ENCODE results near the gene PLA2G2D. TPM values are rescaled to one million over a fixed set of nuclear protein-coding genes. Genes with fewer than 3 reads are reported as not detected.

PLA2G2D gene
- total and polyA plus RNA-seq, 7 experiments from 2014 or later: not detected

- DNase-seq: no peak
- no peaks in the 10 kb centered on the region for H3K4me1 ChIP-seq (ENCODE audit: control insufficient read depth in 2 of 2, insufficient read depth in 2 of 2, low read length in 2 of 2)
- H3K4me3 ChIP-seq (ENCODE audit: low read length): no peak overlapping the region
- H3K4me3 Mint-ChIP-seq: no peak overlapping the region
- H3K4me1 Mint-ChIP-seq: peaks cover 0 to 21% (median 12%) of the 10 kb centered on the region in 7 donors
- no peaks in the 10 kb centered on the region for H3K27me3 ChIP-seq (ENCODE audit: control insufficient read depth in 2 of 2, insufficient read depth in 2 of 2, low read length in 2 of 2)
- ChIA-PET POLR2A (no interaction called here), CTCF (no interaction called here)
- H3K27ac ChIP-seq (ENCODE audit: low read depth, low read length): no peak overlapping the region
- peaks cover 0 to 4% (median 0%) of the 10 kb centered on the region in 5 donors for H3K36me3 Mint-ChIP-seq
- no peak overlapping the region for H3K27ac Mint-ChIP-seq
- no peaks in the 10 kb centered on the region for H3K9me3 ChIP-seq (ENCODE audit: control insufficient read depth in 2 of 3, low read length in 3 of 3)
- intact Hi-C loops (cut with micrococcal nuclease): no loop called here
- no peak for ATAC-seq
- H3K36me3 ChIP-seq (ENCODE audit: control insufficient read depth in 2 of 3, insufficient read depth in 3 of 3, low read length in 3 of 3): no peaks in the 10 kb centered on the region
- H3K9me3 Mint-ChIP-seq: peaks cover 0 to 1% (median 0%) of the 10 kb centered on the region in 11 donors
- peaks cover 19 to 42% (median 30%) of the 10 kb centered on the region in 5 donors for H3K27me3 Mint-ChIP-seq
Observed at GRCh38 chr1:20076710-20077461, 42.5 kb downstream of the PLA2G2D start.

DNA sequence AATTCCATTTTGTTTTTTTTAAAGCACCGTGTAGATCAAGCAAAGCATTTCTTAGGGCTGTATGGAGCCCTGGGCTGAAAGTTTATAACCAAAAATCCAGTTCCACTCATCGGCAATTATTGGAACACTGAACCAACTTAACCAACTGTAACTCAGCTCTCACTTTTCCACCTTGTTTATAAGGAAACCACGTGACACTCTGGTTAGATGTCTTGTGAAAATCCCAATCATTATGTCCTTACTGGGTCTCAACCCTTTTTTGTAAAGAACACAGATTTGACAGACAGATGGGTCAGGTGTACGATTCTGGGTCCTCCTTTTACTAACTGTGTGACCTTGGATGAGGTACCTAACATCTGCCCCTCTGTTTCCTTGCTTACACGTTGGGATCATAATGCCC is 43.1 kb downstream of the PLA2G2D start:
- intact Hi-C loops (cut with micrococcal nuclease): no loop called here

DNA sequence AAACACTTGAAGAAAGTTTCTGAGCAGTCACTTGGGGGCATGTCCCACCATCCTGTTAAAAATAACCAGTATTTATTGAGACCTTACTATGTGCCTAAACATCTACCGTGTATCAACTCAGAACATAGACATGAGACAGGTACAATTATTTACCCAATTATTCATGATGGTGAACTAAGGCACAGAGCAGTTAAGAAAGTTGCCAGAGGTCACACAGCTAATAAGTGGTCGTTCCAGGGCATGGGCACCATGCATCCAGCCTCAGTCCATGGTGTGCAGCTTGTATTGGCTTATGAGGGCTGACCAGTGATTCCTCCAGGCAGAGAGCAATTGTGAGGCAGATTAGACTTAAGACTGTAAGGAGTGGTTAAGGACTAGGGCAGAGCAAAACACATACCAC is 44.0 kb downstream of the PLA2G2D start:
- DNase-seq (no peak), ATAC-seq (no peak)
- Histone ChIP-seq H3K36me3 (ENCODE audit: control insufficient read depth in 2 of 3, insufficient read depth in 3 of 3, low read length in 3 of 3) (no peaks in the 10 kb centered on the region), H3K4me3 (ENCODE audit: low read length) (no peak overlapping the region), H3K9me3 (ENCODE audit: control insufficient read depth in 2 of 3, low read length in 3 of 3) (no peaks in the 10 kb centered on the region), H3K27ac (ENCODE audit: low read depth, low read length) (no peak overlapping the region), H3K27me3 (ENCODE audit: control insufficient read depth in 2 of 2, insufficient read depth in 2 of 2, low read length in 2 of 2) (no peaks in the 10 kb centered on the region), H3K4me1 (ENCODE audit: control insufficient read depth in 2 of 2, insufficient read depth in 2 of 2, low read length in 2 of 2) (no peaks in the 10 kb centered on the region)
- H3K36me3 Mint-ChIP-seq: peaks cover 0 to 4% (median 0%) of the 10 kb centered on the region in 5 donors
- ChIA-PET POLR2A (interaction anchor here (1.3 kb wide), 1 partner anchor 13 kb away, joined by 3 read pairs; no protein-coding TSS in a partner anchor), CTCF (no interaction called here)
- peaks cover 0 to 1% (median 0%) of the 10 kb centered on the region in 11 donors for H3K9me3 Mint-ChIP-seq
- H3K27me3 Mint-ChIP-seq: peaks cover 15 to 30% (median 23%) of the 10 kb centered on the region in 5 donors
- intact Hi-C loops (cut with micrococcal nuclease): no loop called here
- no peak overlapping the region for H3K4me3 Mint-ChIP-seq
- peaks cover 0 to 12% (median 9%) of the 10 kb centered on the region in 7 donors for H3K4me1 Mint-ChIP-seq
- peak overlapping the region in 1 of 9 donors; percentile 44 for H3K27ac Mint-ChIP-seq

More for the DNA sequence above, 43.1 kb downstream of the PLA2G2D start:
- DNase-seq (no peak), ATAC-seq (no peak)
- peaks cover 0 to 4% (median 0%) of the 10 kb centered on the region in 5 donors for H3K36me3 Mint-ChIP-seq
- no peak overlapping the region for H3K4me3 Mint-ChIP-seq
- H3K36me3 ChIP-seq (ENCODE audit: control insufficient read depth in 2 of 3, insufficient read depth in 3 of 3, low read length in 3 of 3): no peaks in the 10 kb centered on the region
- H3K27me3 ChIP-seq (ENCODE audit: control insufficient read depth in 2 of 2, insufficient read depth in 2 of 2, low read length in 2 of 2): no peaks in the 10 kb centered on the region
- H3K9me3 Mint-ChIP-seq: peaks cover 0 to 1% (median 0%) of the 10 kb centered on the region in 11 donors
- no peak overlapping the region for H3K27ac Mint-ChIP-seq
- no peaks in the 10 kb centered on the region for H3K4me1 ChIP-seq (ENCODE audit: control insufficient read depth in 2 of 2, insufficient read depth in 2 of 2, low read length in 2 of 2)
- peaks cover 0 to 19% (median 12%) of the 10 kb centered on the region in 7 donors for H3K4me1 Mint-ChIP-seq
- no peak overlapping the region for H3K4me3 ChIP-seq (ENCODE audit: low read length)
- ChIA-PET POLR2A (no interaction called here), CTCF (no interaction called here)
- H3K27ac ChIP-seq (ENCODE audit: low read depth, low read length): no peak overlapping the region
- peaks cover 19 to 38% (median 28%) of the 10 kb centered on the region in 5 donors for H3K27me3 Mint-ChIP-seq
- H3K9me3 ChIP-seq (ENCODE audit: control insufficient read depth in 2 of 3, low read length in 3 of 3): no peaks in the 10 kb centered on the region

GRCh38 chr1:20074725-20075171 is 44.6 kb downstream of the PLA2G2D start:
- ATAC-seq: no peak
- no peak overlapping the region for H3K4me3 ChIP-seq (ENCODE audit: low read length)
- H3K9me3 ChIP-seq (ENCODE audit: control insufficient read depth in 2 of 3, low read length in 3 of 3): no peaks in the 10 kb centered on the region
- H3K36me3 ChIP-seq (ENCODE audit: control insufficient read depth in 2 of 3, insufficient read depth in 3 of 3, low read length in 3 of 3): no peaks in the 10 kb centered on the region
- Mint-ChIP-seq H3K4me1 (peaks cover 0 to 12% (median 9%) of the 10 kb centered on the region in 7 donors), H3K9me3 (peaks cover 0 to 1% (median 0%) of the 10 kb centered on the region in 11 donors), H3K4me3 (no peak overlapping the region), H3K27ac (no peak overlapping the region), H3K36me3 (peaks cover 0 to 4% (median 0%) of the 10 kb centered on the region in 5 donors), H3K27me3 (peaks cover 13 to 29% (median 20%) of the 10 kb centered on the region in 5 donors)
- H3K27me3 ChIP-seq (ENCODE audit: control insufficient read depth in 2 of 2, insufficient read depth in 2 of 2, low read length in 2 of 2): no peaks in the 10 kb centered on the region
- POLR2A ChIA-PET: interaction anchor here (1.3 kb wide), 1 partner anchor 12 kb away, joined by 3 read pairs; no protein-coding TSS in a partner anchor
- H3K4me1 ChIP-seq (ENCODE audit: control insufficient read depth in 2 of 2, insufficient read depth in 2 of 2, low read length in 2 of 2): no peaks in the 10 kb centered on the region
- H3K27ac ChIP-seq (ENCODE audit: low read depth, low read length): no peak overlapping the region
- no peak for DNase-seq
- intact Hi-C loops (cut with micrococcal nuclease): no loop called here
- CTCF ChIA-PET: no interaction called here

DNA sequence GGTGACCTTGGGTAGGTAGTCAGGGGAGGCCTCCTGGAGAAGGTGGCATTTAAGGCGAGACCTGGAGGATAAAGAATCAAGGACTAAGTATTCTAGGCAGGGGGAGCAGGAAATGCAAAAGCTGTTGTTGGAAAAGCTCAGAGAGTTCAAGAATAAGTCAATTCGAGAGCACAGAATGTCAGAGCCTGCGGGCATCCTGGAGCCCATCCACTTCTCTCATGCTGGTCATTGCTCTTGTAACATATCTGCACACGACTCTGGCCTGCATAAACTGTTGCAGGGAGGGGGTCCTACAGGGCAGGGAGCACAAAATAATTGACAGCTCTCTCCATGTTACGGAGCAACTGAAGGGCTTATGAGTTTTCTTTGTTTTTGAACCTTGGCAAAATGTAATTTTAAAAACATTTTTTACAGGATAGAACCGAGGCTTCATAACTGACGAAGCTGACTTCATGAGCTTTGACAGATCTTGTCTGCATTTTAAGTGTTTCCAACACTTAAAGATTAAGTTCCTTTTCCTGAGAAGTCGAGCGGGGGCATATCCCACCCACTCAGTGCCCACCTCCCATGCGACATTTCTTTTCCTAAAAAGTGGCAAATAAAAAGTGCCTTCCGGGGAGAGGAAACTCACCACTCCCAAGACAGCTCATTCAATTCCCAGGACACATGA is 45.1 kb downstream of the PLA2G2D start:
- Histone ChIP-seq H3K9me3 (ENCODE audit: control insufficient read depth in 2 of 3, low read length in 3 of 3) (no peaks in the 10 kb centered on the region), H3K36me3 (ENCODE audit: control insufficient read depth in 2 of 3, insufficient read depth in 3 of 3, low read length in 3 of 3) (no peaks in the 10 kb centered on the region), H3K4me1 (ENCODE audit: control insufficient read depth in 2 of 2, insufficient read depth in 2 of 2, low read length in 2 of 2) (no peaks in the 10 kb centered on the region), H3K27me3 (ENCODE audit: control insufficient read depth in 2 of 2, insufficient read depth in 2 of 2, low read length in 2 of 2) (no peaks in the 10 kb centered on the region), H3K4me3 (ENCODE audit: low read length) (no peak overlapping the region), H3K27ac (ENCODE audit: low read depth, low read length) (no peak overlapping the region)
- Mint-ChIP-seq H3K27ac (no peak overlapping the region), H3K9me3 (peaks cover 0 to 1% (median 0%) of the 10 kb centered on the region in 11 donors), H3K4me1 (peaks cover 0 to 12% (median 9%) of the 10 kb centered on the region in 7 donors), H3K4me3 (no peak overlapping the region), H3K36me3 (peaks cover 0 to 4% (median 0%) of the 10 kb centered on the region in 5 donors), H3K27me3 (peaks cover 11 to 26% (median 18%) of the 10 kb centered on the region in 5 donors)
- no peak for ATAC-seq
- POLR2A ChIA-PET: interaction anchor here (1.3 kb wide), 1 partner anchor 12 kb away, joined by 3 read pairs; no protein-coding TSS in a partner anchor
- CTCF ChIA-PET: no interaction called here
- intact Hi-C loops (cut with micrococcal nuclease): no loop called here
- no peak for DNase-seq

DNA sequence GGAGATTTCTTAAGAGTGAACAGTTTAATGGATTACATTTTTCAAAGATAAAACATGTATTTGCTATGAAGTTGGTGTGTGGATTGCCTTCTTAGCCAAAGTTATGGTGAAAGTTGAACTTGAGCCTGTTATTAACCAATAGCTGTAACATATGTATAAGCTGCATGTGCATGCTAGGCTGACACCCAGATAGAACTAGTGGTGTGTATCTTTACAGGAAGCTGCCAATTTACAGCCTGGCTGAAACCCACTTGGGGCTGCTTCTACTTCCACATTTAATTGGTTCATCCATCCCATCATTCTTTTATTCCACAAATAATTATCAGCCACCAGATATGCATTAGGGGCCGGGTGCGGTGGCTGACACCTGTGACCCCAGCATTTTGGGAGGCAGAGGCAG is 46.1 kb downstream of the PLA2G2D start:
- ATAC-seq (no peak), DNase-seq (no peak)
- CTCF ChIA-PET: no interaction called here
- H3K27me3 ChIP-seq (ENCODE audit: control insufficient read depth in 2 of 2, insufficient read depth in 2 of 2, low read length in 2 of 2): no peaks in the 10 kb centered on the region
- POLR2A ChIA-PET: no interaction called here
- intact Hi-C loops (cut with micrococcal nuclease): no loop called here
- Mint-ChIP-seq H3K27me3 (peaks cover 7 to 17% (median 9%) of the 10 kb centered on the region in 5 donors), H3K36me3 (peaks cover 0 to 4% (median 0%) of the 10 kb centered on the region in 5 donors), H3K27ac (no peak overlapping the region), H3K4me1 (peaks cover 0 to 6% (median 4%) of the 10 kb centered on the region in 7 donors), H3K9me3 (peaks cover 0 to 1% (median 0%) of the 10 kb centered on the region in 11 donors), H3K4me3 (no peak overlapping the region)
- H3K36me3 ChIP-seq (ENCODE audit: control insufficient read depth in 2 of 3, insufficient read depth in 3 of 3, low read length in 3 of 3): no peaks in the 10 kb centered on the region
- H3K9me3 ChIP-seq (ENCODE audit: control insufficient read depth in 2 of 3, low read length in 3 of 3): no peaks in the 10 kb centered on the region
- no peak overlapping the region for H3K27ac ChIP-seq (ENCODE audit: low read depth, low read length)
- no peak overlapping the region for H3K4me3 ChIP-seq (ENCODE audit: low read length)
- no peaks in the 10 kb centered on the region for H3K4me1 ChIP-seq (ENCODE audit: control insufficient read depth in 2 of 2, insufficient read depth in 2 of 2, low read length in 2 of 2)

Data from naive thymus-derived CD4-positive, alpha-beta T cell (primary cell).